ENCODE measurements around the gene DOC2A. TPM values are rescaled to one million over a fixed set of nuclear protein-coding genes. Genes with fewer than 3 reads are reported as not detected.

Gene DOC2A
- total and polyA plus RNA-seq, 10 of the 15 experiments (the other 5 are each of a cell fraction or from before 2014, with no cell fraction given) = 0.06 to 0.17 (median 0.12) TPM; not detected in 6

DNA sequence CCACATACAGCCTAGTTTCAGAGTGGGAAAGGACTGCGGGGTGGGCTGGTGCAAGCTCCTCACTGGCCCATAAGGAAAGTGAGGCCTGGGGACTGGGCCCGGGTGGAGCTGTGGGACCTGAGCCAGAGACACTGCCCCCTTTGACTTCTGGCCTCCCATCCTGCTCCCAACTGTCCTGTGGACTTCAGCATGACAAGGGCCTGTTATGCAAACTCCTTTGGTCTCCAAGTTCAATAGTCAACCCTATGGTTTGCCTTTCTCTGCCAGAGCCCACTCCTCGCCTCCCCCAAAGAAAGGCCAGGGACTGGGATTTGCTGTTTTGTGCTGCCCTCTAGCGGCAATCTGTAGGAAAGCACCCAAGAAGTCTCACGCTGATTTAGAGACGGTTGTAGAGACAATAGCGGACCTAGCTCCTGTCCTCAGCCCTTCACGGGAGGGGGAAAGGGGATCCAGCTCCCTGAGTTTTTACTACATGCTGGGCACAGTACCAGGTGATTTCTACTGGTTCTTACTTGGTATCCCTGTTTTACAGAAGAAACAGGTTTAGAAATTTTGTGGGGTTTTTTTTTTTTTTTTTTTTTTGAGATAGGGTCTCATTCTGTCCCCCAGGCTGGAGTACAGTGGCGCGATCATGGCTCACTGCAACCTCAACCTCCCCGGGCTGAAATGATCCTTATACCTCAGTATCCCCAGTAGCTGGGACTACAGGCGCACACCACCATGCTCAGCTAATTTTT, 21.4 kb upstream of the DOC2A start:
- Histone ChIP-seq H3K4me1 (ENCODE audit: control insufficient read depth, insufficient read depth, low read length) (peaks cover 13% of the 10 kb centered on the region), H3K79me2 (ENCODE audit: control insufficient read depth, insufficient read depth, low read length) (no peaks in the 10 kb centered on the region), H3K27me3 (replicated peaks in 1 of 2; ENCODE audit: control insufficient read depth in 2 of 2, insufficient read depth in 2 of 2, low read length in 1 of 2) (peaks cover 6 to 12% of the 10 kb centered on the region in 2 experiments; a peak in 3 of 4 replicates), H3K36me3 (ENCODE audit: control insufficient read depth in 2 of 2, insufficient read depth in 2 of 2, low read length in 1 of 2) (no peaks in the 10 kb centered on the region), H3K4me2 (ENCODE audit: control insufficient read depth, insufficient read depth) (no peak overlapping the region), H2AFZ (ENCODE audit: control insufficient read depth, low read depth, low read length) (no peak overlapping the region), H3K27ac (ENCODE audit: control insufficient read depth, insufficient read depth) (no peak overlapping the region), H3K4me3 (no peak overlapping the region), H3K9me3 (replicated peaks; ENCODE audit: control insufficient read depth, insufficient read depth, low read length) (no peaks in the 10 kb centered on the region), H4K20me1 (ENCODE audit: control insufficient read depth, insufficient read depth) (no peaks in the 10 kb centered on the region), H3K9ac (ENCODE audit: control insufficient read depth, insufficient read depth, low read length) (no peak overlapping the region)
- peak; percentile 77 for ATAC-seq
- FAIRE-seq = peak; percentile 69
- no peak for DNase-seq (ENCODE audit: low read depth, low spot score)
- intact Hi-C loops (cut with micrococcal nuclease; ENCODE audit: unreplicated experiment) (no loop called here), in situ Hi-C loops (cut with MboI) (no loop called here)
- TF ChIP-seq, protein P1, sequence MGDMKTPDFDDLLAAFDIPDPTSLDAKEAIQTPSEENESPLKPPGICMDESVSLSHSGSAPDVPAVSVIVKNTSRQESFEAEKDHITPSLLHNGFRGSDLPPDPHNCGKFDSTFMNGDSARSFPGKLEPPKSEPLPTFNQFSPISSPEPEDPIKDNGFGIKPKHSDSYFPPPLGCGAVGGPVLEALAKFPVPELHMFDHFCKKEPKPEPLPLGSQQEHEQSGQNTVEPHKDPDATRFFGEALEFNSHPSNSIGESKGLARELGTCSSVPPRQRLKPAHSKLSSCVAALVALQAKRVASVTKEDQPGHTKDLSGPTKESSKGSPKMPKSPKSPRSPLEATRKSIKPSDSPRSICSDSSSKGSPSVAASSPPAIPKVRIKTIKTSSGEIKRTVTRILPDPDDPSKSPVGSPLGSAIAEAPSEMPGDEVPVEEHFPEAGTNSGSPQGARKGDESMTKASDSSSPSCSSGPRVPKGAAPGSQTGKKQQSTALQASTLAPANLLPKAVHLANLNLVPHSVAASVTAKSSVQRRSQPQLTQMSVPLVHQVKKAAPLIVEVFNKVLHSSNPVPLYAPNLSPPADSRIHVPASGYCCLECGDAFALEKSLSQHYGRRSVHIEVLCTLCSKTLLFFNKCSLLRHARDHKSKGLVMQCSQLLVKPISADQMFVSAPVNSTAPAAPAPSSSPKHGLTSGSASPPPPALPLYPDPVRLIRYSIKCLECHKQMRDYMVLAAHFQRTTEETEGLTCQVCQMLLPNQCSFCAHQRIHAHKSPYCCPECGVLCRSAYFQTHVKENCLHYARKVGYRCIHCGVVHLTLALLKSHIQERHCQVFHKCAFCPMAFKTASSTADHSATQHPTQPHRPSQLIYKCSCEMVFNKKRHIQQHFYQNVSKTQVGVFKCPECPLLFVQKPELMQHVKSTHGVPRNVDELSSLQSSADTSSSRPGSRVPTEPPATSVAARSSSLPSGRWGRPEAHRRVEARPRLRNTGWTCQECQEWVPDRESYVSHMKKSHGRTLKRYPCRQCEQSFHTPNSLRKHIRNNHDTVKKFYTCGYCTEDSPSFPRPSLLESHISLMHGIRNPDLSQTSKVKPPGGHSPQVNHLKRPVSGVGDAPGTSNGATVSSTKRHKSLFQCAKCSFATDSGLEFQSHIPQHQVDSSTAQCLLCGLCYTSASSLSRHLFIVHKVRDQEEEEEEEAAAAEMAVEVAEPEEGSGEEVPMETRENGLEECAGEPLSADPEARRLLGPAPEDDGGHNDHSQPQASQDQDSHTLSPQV (IDR thresholded peaks at IDR 0.05) = no peak
- TF ChIP-seq YY1 (IDR thresholded peaks at IDR 0.05; ENCODE audit: low read depth, low read length) = peak; percentile 42; the same call in 1 of the 2 replicates
- TF ChIP-seq, protein P2, sequence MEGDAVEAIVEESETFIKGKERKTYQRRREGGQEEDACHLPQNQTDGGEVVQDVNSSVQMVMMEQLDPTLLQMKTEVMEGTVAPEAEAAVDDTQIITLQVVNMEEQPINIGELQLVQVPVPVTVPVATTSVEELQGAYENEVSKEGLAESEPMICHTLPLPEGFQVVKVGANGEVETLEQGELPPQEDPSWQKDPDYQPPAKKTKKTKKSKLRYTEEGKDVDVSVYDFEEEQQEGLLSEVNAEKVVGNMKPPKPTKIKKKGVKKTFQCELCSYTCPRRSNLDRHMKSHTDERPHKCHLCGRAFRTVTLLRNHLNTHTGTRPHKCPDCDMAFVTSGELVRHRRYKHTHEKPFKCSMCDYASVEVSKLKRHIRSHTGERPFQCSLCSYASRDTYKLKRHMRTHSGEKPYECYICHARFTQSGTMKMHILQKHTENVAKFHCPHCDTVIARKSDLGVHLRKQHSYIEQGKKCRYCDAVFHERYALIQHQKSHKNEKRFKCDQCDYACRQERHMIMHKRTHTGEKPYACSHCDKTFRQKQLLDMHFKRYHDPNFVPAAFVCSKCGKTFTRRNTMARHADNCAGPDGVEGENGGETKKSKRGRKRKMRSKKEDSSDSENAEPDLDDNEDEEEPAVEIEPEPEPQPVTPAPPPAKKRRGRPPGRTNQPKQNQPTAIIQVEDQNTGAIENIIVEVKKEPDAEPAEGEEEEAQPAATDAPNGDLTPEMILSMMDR (IDR thresholded peaks at IDR 0.05 in 2 of 3, conservative IDR thresholded peaks at IDR 0.05 in 1 of 3; ENCODE audit: control insufficient read depth in 2 of 3, extremely low read depth in 1 of 3, insufficient read depth in 1 of 3, low read depth in 3 of 3, low read length in 3 of 3) = peak; percentile 79 to 85 (median 84)
- TF ChIP-seq SMC3 (IDR thresholded peaks at IDR 0.05; ENCODE audit: borderline replicate concordance, low read length) = peak; percentile 59
- TF ChIP-seq, protein P3, sequence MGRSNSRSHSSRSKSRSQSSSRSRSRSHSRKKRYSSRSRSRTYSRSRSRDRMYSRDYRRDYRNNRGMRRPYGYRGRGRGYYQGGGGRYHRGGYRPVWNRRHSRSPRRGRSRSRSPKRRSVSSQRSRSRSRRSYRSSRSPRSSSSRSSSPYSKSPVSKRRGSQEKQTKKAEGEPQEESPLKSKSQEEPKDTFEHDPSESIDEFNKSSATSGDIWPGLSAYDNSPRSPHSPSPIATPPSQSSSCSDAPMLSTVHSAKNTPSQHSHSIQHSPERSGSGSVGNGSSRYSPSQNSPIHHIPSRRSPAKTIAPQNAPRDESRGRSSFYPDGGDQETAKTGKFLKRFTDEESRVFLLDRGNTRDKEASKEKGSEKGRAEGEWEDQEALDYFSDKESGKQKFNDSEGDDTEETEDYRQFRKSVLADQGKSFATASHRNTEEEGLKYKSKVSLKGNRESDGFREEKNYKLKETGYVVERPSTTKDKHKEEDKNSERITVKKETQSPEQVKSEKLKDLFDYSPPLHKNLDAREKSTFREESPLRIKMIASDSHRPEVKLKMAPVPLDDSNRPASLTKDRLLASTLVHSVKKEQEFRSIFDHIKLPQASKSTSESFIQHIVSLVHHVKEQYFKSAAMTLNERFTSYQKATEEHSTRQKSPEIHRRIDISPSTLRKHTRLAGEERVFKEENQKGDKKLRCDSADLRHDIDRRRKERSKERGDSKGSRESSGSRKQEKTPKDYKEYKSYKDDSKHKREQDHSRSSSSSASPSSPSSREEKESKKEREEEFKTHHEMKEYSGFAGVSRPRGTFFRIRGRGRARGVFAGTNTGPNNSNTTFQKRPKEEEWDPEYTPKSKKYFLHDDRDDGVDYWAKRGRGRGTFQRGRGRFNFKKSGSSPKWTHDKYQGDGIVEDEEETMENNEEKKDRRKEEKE (IDR thresholded peaks at IDR 0.05) = no peak
- TF ChIP-seq RAD21 (IDR thresholded peaks at IDR 0.05; ENCODE audit: insufficient read depth, low read depth, low read length) = peak; percentile 88
- TF ChIP-seq SMAD5 (IDR thresholded peaks at IDR 0.05; ENCODE audit: low read depth) = no peak
- SMC1A ChIA-PET (ENCODE audit: uncharacterized antibody, unreplicated experiment) = interaction anchor here (0.6 to 1.4 kb wide), 12 partner anchors 9 to 1017 kb away, joined by 3 to 4 read pairs (median 3); partner anchors contain the start of genes C16orf92 and TBX6
- RAD21 ChIA-PET (ENCODE audit: unreplicated experiment) = interaction anchor here (0.5 to 2.7 kb wide), 17 partner anchors 12 to 375 kb away, joined by 3 to 12 read pairs (median 4); partner anchors contain the start of genes ALDOA, ASPHD1, QPRT and TMEM219
- CTCF ChIA-PET = interaction anchor here (0.5 to 2.3 kb wide), 38 partner anchors 8 to 598 kb away, joined by 3 to 21 read pairs (median 4); partner anchors contain the start of genes ALDOA, C16orf92, HIRIP3 and INO80E
- no TSS peak for BruUV-seq (replicated peaks)
- POLR2A ChIA-PET = interaction anchor here (0.7 kb wide), 1 partner anchor 143 kb away, joined by 4 read pairs; no protein-coding TSS in a partner anchor
- 14% methylated on average over 12 of the region's 12 CpGs for WGBS (ENCODE audit: insufficient coverage, insufficient replicate concordance, low lambda C conversion rate, missing lambda C conversion rate)

All from GM12878 (cell line).